HepG2 (cell line): Measurements from ENCODE around the gene MAEA. TPM values are rescaled to one million over a fixed set of nuclear protein-coding genes. Genes with fewer than 3 reads are reported as not detected.
A peak's percentile ranks its signal among the peaks of the same experiment; 100 is the strongest.

Experiments used
- ELF1 ChIP-seq: sonication (generic); formaldehyde crosslinking; IDR thresholded peaks from 2 replicates; pipeline ENCODE4 v1.4.0; 2020; ENCODE audit warnings: missing genetic modification reagents
- GABPB1 ChIP-seq: IDR thresholded peaks from 2 replicates; pipeline ENCODE4 v1.6.1; 2016; ENCODE audit warnings: mild to moderate bottlenecking, missing genetic modification reagents, moderate library complexity, missing compliant biosample characterization
- NFKB2 ChIP-seq: sonication (generic); formaldehyde crosslinking; IDR thresholded peaks from 2 replicates; pipeline ENCODE4 v1.4.0; 2020; ENCODE audit warnings: missing genetic modification reagents, borderline replicate concordance
- POLR2AphosphoS5 ChIP-seq: IDR thresholded peaks from 2 replicates; pipeline ENCODE4 v1.6.1; 2012; ENCODE audit warnings: low read depth, low read length
- SRSF1 ChIP-seq: fragments of 200-400 bp; formaldehyde crosslinking; optimal IDR thresholded peaks from 2 replicates; pipeline ENCODE3; 2017; ENCODE audit warnings: mild to moderate bottlenecking, low read depth, low read length, moderate library complexity
- ZBTB7A ChIP-seq: sonication (generic); formaldehyde crosslinking; IDR thresholded peaks from 2 replicates; pipeline ENCODE4 v1.8.0; 2022; ENCODE audit warnings: mild to moderate bottlenecking, missing genetic modification reagents
- ZNF138 ChIP-seq: sonication (generic); formaldehyde crosslinking; IDR thresholded peaks from 2 replicates; pipeline ENCODE4 v1.5.0; 2020; ENCODE audit warnings: mild to moderate bottlenecking, low read depth, missing genetic modification reagents
- ZNF33B ChIP-seq: sonication (generic); formaldehyde crosslinking; IDR thresholded peaks from 2 replicates; pipeline ENCODE4 v1.5.1; 2020; ENCODE audit warnings: mild to moderate bottlenecking, missing genetic modification reagents
- ZNF446 ChIP-seq: sonication (generic); formaldehyde crosslinking; IDR thresholded peaks from 2 replicates; pipeline ENCODE4 v1.5.0; 2020; ENCODE audit warnings: mild to moderate bottlenecking, missing genetic modification reagents
- ZNF564 ChIP-seq: sonication (generic); formaldehyde crosslinking; IDR thresholded peaks from 2 replicates; pipeline ENCODE4 v1.8.1; 2023; ENCODE audit warnings: mild to moderate bottlenecking, missing genetic modification reagents
- ZNF777 ChIP-seq: sonication (generic); formaldehyde crosslinking; IDR thresholded peaks from 2 replicates; pipeline ENCODE4 v1.4.0; 2020; ENCODE audit warnings: missing genetic modification reagents
- ZNF816 ChIP-seq: sonication (generic); formaldehyde crosslinking; IDR thresholded peaks from 2 replicates; pipeline ENCODE4 v1.8.0; 2022; ENCODE audit warnings: missing genetic modification reagents, mild to moderate bottlenecking, borderline replicate concordance
- polyA plus RNA-seq, 8 experiments: library from polyadenylated mRNA; depleted of rRNA in 3 of 8; stranded (reverse) in 7 of 8; unstranded in 1 of 8; fragments of >200 nt; fragmentation: Illumina TruSeq in 4 of 8; extraction: Trizol in 4 of 8; gene quantifications; 2 replicates each; pipeline versions ENCODE4 v1.2.1 to v1.2.3, GENCODE V29; 2011 to 2016; ENCODE audit warnings: low read depth in 4 of 8, missing spikeins in 1 of 8, mixed read lengths in 1 of 8; ENCODE audit not compliant: insufficient read depth in 1 of 8
- total RNA-seq, 5 experiments: library from RNA; depleted of rRNA; stranded (reverse); fragments of >200 nt; fragmentation: Illumina TruSeq; extraction: Trizol; gene quantifications; 2 replicates each; pipeline ENCODE4 v1.2.3, GENCODE V29; 2016; ENCODE audit warnings: low read depth in 1 of 5
- TF ChIP-seq, protein P1 (sequence below): sonication (generic); formaldehyde crosslinking; IDR thresholded peaks from 2 replicates; pipeline ENCODE4 v1.8.0; 2023; ENCODE audit warnings: mild to moderate bottlenecking, missing genetic modification reagents
- TF ChIP-seq, protein P2 (sequence below): sonication (generic); formaldehyde crosslinking; IDR thresholded peaks from 2 replicates; pipeline ENCODE4 v1.4.0; 2020; ENCODE audit warnings: mild to moderate bottlenecking, missing genetic modification reagents
- TF ChIP-seq, protein P3 (sequence below): sonication (generic); formaldehyde crosslinking; IDR thresholded peaks from 2 replicates; pipeline ENCODE4 v1.5.0; 2020; ENCODE audit warnings: missing genetic modification reagents
- TF ChIP-seq, protein P4 (sequence below): sonication (generic); formaldehyde crosslinking; IDR thresholded peaks from 2 replicates; pipeline ENCODE4 v1.5.0; 2020; ENCODE audit warnings: mild to moderate bottlenecking, missing genetic modification reagents
- TF ChIP-seq, protein P5 (sequence below): sonication (generic); formaldehyde crosslinking; IDR thresholded peaks from 2 replicates; pipeline ENCODE4 v1.4.0; 2020; ENCODE audit warnings: missing genetic modification reagents, low read depth, mild to moderate bottlenecking, borderline replicate concordance
- TF ChIP-seq, protein P6 (sequence below): IDR thresholded peaks from 2 replicates; pipeline ENCODE4 v1.4.0; 2020; ENCODE audit warnings: mild to moderate bottlenecking, missing genetic modification reagents

Gene MAEA
- total and polyA plus RNA-seq, 2 of the 13 experiments (the other 11 are each of a cell fraction or from before 2014, with no cell fraction given) = 52.0 to 57.1 TPM

DNA sequence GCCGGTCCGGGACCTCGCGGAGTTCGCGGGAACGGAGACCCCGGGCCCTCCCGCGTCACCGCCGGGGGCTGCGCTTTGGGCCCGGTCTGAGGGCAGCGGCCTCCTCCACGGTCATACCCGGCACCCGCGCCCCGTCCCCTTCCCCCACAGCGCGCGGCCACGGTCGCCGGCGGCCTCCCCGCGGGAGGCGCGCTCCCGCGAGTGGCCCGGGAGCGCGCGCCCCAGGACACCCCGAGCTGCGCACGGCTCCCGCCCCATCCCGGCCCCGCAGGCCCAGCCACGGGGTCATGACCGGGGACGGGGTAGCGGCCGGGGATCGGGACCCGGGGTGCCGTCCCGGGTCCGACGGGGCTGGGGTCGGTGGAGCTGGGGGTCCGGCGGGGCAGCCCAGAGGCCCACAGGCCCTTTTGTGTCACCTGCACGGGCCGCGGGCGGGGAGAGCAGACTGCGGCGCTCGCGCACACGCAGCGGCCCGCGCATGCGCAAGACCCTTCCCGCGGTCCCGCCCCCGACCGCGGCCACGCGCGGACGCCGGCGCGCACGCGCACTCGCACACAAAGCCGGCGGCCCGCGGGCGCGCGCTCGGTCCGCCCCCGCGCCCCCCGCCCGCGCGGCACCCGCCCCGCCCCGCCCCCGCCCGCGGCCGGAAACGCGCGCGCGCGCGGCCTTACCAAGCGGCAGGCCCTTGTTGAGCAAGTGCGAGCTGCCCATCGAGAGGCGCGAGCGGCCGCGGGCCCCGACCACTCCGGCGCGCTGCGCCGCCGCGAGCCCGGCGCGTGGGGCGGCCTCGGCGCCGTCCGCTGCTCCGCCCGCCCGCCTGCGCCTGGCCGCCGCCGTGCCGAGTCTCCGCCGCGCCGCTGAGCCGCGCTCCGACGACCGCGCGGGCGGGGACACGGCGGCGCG lies 41.2 kb upstream of the MAEA start, which contains the start of gene CTBP1 (continued):
- TF ChIP-seq, protein P1, sequence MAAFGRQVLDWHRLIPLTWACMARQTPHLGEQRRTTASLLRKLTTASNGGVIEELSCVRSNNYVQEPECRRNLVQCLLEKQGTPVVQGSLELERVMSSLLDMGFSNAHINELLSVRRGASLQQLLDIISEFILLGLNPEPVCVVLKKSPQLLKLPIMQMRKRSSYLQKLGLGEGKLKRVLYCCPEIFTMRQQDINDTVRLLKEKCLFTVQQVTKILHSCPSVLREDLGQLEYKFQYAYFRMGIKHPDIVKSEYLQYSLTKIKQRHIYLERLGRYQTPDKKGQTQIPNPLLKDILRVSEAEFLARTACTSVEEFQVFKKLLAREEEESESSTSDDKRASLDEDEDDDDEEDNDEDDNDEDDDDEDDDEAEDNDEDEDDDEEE (CRISPR knock-in tag) = no peak
- peak; percentile 42; the same call in 1 of the 2 replicates for TF ChIP-seq GABPB1
- TF ChIP-seq, protein P2, sequence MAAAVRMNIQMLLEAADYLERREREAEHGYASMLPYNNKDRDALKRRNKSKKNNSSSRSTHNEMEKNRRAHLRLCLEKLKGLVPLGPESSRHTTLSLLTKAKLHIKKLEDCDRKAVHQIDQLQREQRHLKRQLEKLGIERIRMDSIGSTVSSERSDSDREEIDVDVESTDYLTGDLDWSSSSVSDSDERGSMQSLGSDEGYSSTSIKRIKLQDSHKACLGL (CRISPR knock-in tag) = peak; percentile 15; the same call in 1 of the 2 replicates
- no peak for TF ChIP-seq ZNF33B (CRISPR knock-in tag)
- no peak; the same call in 1 of the 2 replicates for TF ChIP-seq ZNF446 (CRISPR knock-in tag)
- TF ChIP-seq, protein P3, sequence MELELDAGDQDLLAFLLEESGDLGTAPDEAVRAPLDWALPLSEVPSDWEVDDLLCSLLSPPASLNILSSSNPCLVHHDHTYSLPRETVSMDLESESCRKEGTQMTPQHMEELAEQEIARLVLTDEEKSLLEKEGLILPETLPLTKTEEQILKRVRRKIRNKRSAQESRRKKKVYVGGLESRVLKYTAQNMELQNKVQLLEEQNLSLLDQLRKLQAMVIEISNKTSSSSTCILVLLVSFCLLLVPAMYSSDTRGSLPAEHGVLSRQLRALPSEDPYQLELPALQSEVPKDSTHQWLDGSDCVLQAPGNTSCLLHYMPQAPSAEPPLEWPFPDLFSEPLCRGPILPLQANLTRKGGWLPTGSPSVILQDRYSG = no peak
- TF ChIP-seq, protein P4, sequence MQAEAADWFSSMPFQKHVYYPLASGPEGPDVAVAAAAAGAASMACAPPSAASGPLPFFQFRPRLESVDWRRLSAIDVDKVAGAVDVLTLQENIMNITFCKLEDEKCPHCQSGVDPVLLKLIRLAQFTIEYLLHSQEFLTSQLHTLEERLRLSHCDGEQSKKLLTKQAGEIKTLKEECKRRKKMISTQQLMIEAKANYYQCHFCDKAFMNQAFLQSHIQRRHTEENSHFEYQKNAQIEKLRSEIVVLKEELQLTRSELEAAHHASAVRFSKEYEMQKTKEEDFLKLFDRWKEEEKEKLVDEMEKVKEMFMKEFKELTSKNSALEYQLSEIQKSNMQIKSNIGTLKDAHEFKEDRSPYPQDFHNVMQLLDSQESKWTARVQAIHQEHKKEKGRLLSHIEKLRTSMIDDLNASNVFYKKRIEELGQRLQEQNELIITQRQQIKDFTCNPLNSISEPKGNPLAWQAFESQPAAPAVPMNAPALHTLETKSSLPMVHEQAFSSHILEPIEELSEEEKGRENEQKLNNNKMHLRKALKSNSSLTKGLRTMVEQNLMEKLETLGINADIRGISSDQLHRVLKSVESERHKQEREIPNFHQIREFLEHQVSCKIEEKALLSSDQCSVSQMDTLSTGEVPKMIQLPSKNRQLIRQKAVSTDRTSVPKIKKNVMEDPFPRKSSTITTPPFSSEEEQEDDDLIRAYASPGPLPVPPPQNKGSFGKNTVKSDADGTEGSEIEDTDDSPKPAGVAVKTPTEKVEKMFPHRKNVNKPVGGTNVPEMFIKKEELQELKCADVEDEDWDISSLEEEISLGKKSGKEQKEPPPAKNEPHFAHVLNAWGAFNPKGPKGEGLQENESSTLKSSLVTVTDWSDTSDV (CRISPR knock-in tag) = no peak
- TF ChIP-seq ZBTB7A (CRISPR knock-in tag) = 0 out of 2 replicates have a peak, but pooled peaks have one; percentile 41
- TF ChIP-seq NFKB2 (CRISPR knock-in tag) = no peak
- TF ChIP-seq ZNF816 (CRISPR knock-in tag) = 0 out of 2 replicates have a peak, but pooled peaks have one; percentile 34
- TF ChIP-seq SRSF1 = peak; percentile 43
- TF ChIP-seq POLR2AphosphoS5 = peak; percentile 54
- TF ChIP-seq, protein P5, sequence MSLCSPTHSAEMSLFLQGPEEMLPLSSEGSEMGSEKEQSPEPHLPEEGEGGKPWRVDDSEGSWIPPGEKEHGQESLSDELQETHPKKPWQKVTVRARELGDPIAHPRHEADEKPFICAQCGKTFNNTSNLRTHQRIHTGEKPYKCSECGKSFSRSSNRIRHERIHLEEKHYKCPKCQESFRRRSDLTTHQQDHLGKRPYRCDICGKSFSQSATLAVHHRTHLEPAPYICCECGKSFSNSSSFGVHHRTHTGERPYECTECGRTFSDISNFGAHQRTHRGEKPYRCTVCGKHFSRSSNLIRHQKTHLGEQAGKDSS (CRISPR knock-in tag) = no peak
- no peak for TF ChIP-seq ELF1
- TF ChIP-seq ZNF777 (CRISPR knock-in tag) = peak; percentile 44; the same call in 1 of the 2 replicates
- 0 out of 2 replicates have a peak, but pooled peaks have one; percentile 49 for TF ChIP-seq ZNF564 (CRISPR knock-in tag)
- TF ChIP-seq, protein P6, sequence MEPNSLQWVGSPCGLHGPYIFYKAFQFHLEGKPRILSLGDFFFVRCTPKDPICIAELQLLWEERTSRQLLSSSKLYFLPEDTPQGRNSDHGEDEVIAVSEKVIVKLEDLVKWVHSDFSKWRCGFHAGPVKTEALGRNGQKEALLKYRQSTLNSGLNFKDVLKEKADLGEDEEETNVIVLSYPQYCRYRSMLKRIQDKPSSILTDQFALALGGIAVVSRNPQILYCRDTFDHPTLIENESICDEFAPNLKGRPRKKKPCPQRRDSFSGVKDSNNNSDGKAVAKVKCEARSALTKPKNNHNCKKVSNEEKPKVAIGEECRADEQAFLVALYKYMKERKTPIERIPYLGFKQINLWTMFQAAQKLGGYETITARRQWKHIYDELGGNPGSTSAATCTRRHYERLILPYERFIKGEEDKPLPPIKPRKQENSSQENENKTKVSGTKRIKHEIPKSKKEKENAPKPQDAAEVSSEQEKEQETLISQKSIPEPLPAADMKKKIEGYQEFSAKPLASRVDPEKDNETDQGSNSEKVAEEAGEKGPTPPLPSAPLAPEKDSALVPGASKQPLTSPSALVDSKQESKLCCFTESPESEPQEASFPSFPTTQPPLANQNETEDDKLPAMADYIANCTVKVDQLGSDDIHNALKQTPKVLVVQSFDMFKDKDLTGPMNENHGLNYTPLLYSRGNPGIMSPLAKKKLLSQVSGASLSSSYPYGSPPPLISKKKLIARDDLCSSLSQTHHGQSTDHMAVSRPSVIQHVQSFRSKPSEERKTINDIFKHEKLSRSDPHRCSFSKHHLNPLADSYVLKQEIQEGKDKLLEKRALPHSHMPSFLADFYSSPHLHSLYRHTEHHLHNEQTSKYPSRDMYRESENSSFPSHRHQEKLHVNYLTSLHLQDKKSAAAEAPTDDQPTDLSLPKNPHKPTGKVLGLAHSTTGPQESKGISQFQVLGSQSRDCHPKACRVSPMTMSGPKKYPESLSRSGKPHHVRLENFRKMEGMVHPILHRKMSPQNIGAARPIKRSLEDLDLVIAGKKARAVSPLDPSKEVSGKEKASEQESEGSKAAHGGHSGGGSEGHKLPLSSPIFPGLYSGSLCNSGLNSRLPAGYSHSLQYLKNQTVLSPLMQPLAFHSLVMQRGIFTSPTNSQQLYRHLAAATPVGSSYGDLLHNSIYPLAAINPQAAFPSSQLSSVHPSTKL (CRISPR knock-in tag) = no peak; the same call in 1 of the 2 replicates
- peak; percentile 61; the same call in 1 of the 2 replicates for TF ChIP-seq ZNF138
